K562 (cell line): ENCODE data around the gene FBXL4. TPM values are rescaled to one million over a fixed set of nuclear protein-coding genes. Genes with fewer than 3 reads are reported as not detected.
A peak's percentile ranks its signal among the peaks of the same experiment; 100 is the strongest.

Source experiments
- ATAC-seq: fragments of 200-7000 bp; cut with Tn5 transposase; 3 replicates; pipeline ENCODE4 v1.9.1; 2020; ENCODE audit warnings: moderate library complexity
- BruUV-seq: library from RNA; stranded (reverse); fragments of 400-500 nt; replicated peaks from 2 replicates; lab custom pipeline; 2021; lab: Mats Ljungman, UMichigan
- CTCF ChIA-PET: fragments of 300-600 bp; formaldehyde crosslinking; extraction: SDS; loops from one replicate; lab custom pipeline; 2021; ENCODE audit warnings: low intra/inter-chr PET ratio; lab: Yijun Ruan, JAX
- POLR2A ChIA-PET: fragments of 300-600, 350-650 bp; sonication (Branson Sonifier 250); formaldehyde crosslinking; extraction: SDS; loops from one replicate; lab custom pipeline; 2021; ENCODE audit warnings: antibody characterized with exemption, inconsistent platforms; lab: Yijun Ruan, JAX
- DNase-seq, 4 experiments: peaks; one replicate each; pipeline versions ENCODE4 v3.0.0 to v3.0.0-alpha.2; 2011 to 2018; ENCODE audit warnings: low spot score in 3 of 4, mixed read lengths in 3 of 4; ENCODE audit errors: extremely low read depth in 1 of 4
- FAIRE-seq: peaks from 2 replicates; lab custom pipeline; 2011; peaks lifted over from hg19 to GRCh38; lab: Jason Lieb, UNC
- H2AFZ ChIP-seq: 2 replicates; pipeline ENCODE4 v1.6.0; 2011; ENCODE audit warnings: low read depth, low read length, control low read depth, inconsistent platforms
- H3K27ac ChIP-seq: fragments of 200-600 bp; 3 replicates; pipeline ENCODE4 v1.8.0; 2011; ENCODE audit warnings: low read depth, mild to moderate bottlenecking, control low read depth, inconsistent platforms, low read length, moderate library complexity, mixed read lengths; ENCODE audit errors: extremely low read depth
- H3K27me3 ChIP-seq, 2 experiments: fragments of 300-600 bp in 1 of 2; 2 replicates in 1 of 2; 3 replicates in 1 of 2; pipeline versions ENCODE4 v1.6.0 to v1.8.0; 2011; ENCODE audit warnings: inconsistent platforms in 2 of 2, low read length in 2 of 2, mild to moderate bottlenecking in 1 of 2, mixed read lengths in 1 of 2, moderate library complexity in 1 of 2; ENCODE audit not compliant: control insufficient read depth in 2 of 2, insufficient read depth in 2 of 2
- H3K36me3 ChIP-seq: fragments of 300-600 bp; 3 replicates; pipeline ENCODE4 v1.8.0; 2011; ENCODE audit warnings: mild to moderate bottlenecking, low read length, inconsistent platforms; ENCODE audit not compliant: control insufficient read depth, insufficient read depth
- H3K4me1 ChIP-seq, 2 experiments: fragments of 200-600 bp in 1 of 2; replicated peaks in 1 of 2; 2 replicates in 1 of 2; 3 replicates in 1 of 2; pipeline versions ENCODE4 v1.5.1 to v1.8.0; 2011; ENCODE audit warnings: inconsistent platforms in 2 of 2, low read length in 2 of 2, mild to moderate bottlenecking in 1 of 2, mixed read lengths in 1 of 2, moderate library complexity in 1 of 2; ENCODE audit not compliant: control insufficient read depth in 2 of 2, insufficient read depth in 2 of 2
- H3K4me2 ChIP-seq: 2 replicates; pipeline ENCODE4 v1.6.1; 2011; ENCODE audit warnings: low read length, control low read depth, inconsistent platforms, mixed read lengths; ENCODE audit not compliant: insufficient read depth
- H3K4me3 ChIP-seq: fragments of 200-600 bp; sonication (generic), shearing (Covaris generic); 2 replicates; pipeline ENCODE4 v1.5.1; 2016; ENCODE audit warnings: control low read depth, inconsistent platforms
- H3K79me2 ChIP-seq: fragments of 200-600 bp; 3 replicates; pipeline ENCODE4 v1.8.0; 2011; ENCODE audit warnings: low read length, inconsistent platforms; ENCODE audit not compliant: control insufficient read depth, insufficient read depth
- H3K9ac ChIP-seq, 2 experiments: 2 replicates each; pipeline versions ENCODE4 v1.6.0 to v1.6.1; 2011; ENCODE audit warnings: low read depth in 2 of 2, low read length in 2 of 2, control low read depth in 1 of 2, inconsistent platforms in 1 of 2, mild to moderate bottlenecking in 1 of 2, mixed read lengths in 1 of 2; ENCODE audit not compliant: insufficient read depth in 1 of 2
- H3K9me1 ChIP-seq: one replicate; pipeline ENCODE4 v1.6.0; 2011; ENCODE audit warnings: inconsistent platforms, mild to moderate bottlenecking, low read length, moderate library complexity; ENCODE audit not compliant: control insufficient read depth, insufficient read depth
- H3K9me3 ChIP-seq: replicated peaks from 2 replicates; pipeline ENCODE4 v1.5.1; 2011; ENCODE audit warnings: low read depth, low read length, inconsistent platforms; ENCODE audit not compliant: control insufficient read depth, insufficient read depth
- H4K20me1 ChIP-seq: replicated peaks from 2 replicates; pipeline ENCODE4 v1.6.1; 2011; ENCODE audit warnings: low read length, inconsistent platforms, mixed read lengths; ENCODE audit not compliant: control insufficient read depth, insufficient read depth
- PBX2 ChIP-seq, 2 experiments: IDR thresholded peaks in 1 of 2; conservative IDR thresholded peaks in 1 of 2; 2 replicates each; pipeline ENCODE4 v1.6.1; 2016; ENCODE audit warnings: low read depth in 2 of 2, mild to moderate bottlenecking in 1 of 2, missing compliant biosample characterization in 1 of 2, missing genetic modification characterization in 1 of 2, moderate library complexity in 1 of 2
- ZC3H11A ChIP-seq: IDR thresholded peaks from 2 replicates; pipeline ENCODE4 v1.6.1; 2012; ENCODE audit warnings: low read depth, low read length, improper control_type of control experiment
- WGBS: fragments of 100-300 bp; shearing (Covaris generic); methylation state at CpG from one replicate; pipeline ENCODE4 v1.1.6; 2016; ENCODE audit warnings: low coverage, mixed read lengths; ENCODE audit not compliant: insufficient coverage; ENCODE audit errors: missing lambda C conversion rate; 5-methylcytosine and 5-hydroxymethylcytosine counted together
- in situ Hi-C: fragments of 300-500 bp; cut with MboI; formaldehyde crosslinking; loops from 4 replicates; pipeline ENCODE4 v1.15.0; 2018; ENCODE audit warnings: inconsistent platforms, mixed read lengths
- intact Hi-C: fragments of 100-400 bp; cut with micrococcal nuclease; formaldehyde crosslinking; loops from 2 replicates; pipeline ENCODE4 v1.14.2; 2022
- polyA plus RNA-seq, 8 experiments: library from polyadenylated mRNA; depleted of rRNA in 4 of 8; stranded (reverse) in 5 of 8; unstranded in 3 of 8; fragments of >200 nt; fragmentation: Nextera tagmentation in 2 of 8; fragmentation: Illumina TruSeq in 1 of 8; extraction: Ambion mirVana in 2 of 8; extraction: Trizol in 1 of 8; gene quantifications; 2 replicates each; pipeline versions ENCODE4 v1.2.1 to v1.2.3, GENCODE V29; 2011 to 2014; ENCODE audit warnings: inconsistent platforms in 1 of 8, missing spikeins in 1 of 8
- total RNA-seq, 7 experiments: library from RNA; depleted of rRNA in 6 of 7; stranded (reverse); fragments of >200 nt in 6 of 7; fragmentation: Illumina TruSeq in 2 of 7; extraction: Trizol in 2 of 7; gene quantifications; 2 replicates each; pipeline versions ENCODE4 v1.2.1 to v1.2.3, GENCODE V29; 2011 to 2021; ENCODE audit warnings: low replicate concordance in 1 of 7

FBXL4 gene
- total and polyA plus RNA-seq, 9 of the 15 experiments (the other 6 are each of a cell fraction or from before 2014, with no cell fraction given): 4.2 to 23.1 (median 7.7) TPM

GRCh38 chr6:98977671-98978292, 30.0 kb upstream of the FBXL4 start:
- no peaks in the 10 kb centered on the region for H3K27me3 ChIP-seq
- H3K36me3 ChIP-seq: no peaks in the 10 kb centered on the region
- in situ Hi-C loops (no loop called here), intact Hi-C loops (no loop called here)
- H3K79me2 ChIP-seq: no peaks in the 10 kb centered on the region
- no peak overlapping the region for H3K4me2 ChIP-seq
- FAIRE-seq (no peak), DNase-seq (no peak), ATAC-seq (no peak)
- CTCF ChIA-PET: no interaction called here
- H3K4me1 ChIP-seq: peaks cover 0 to 21% of the 10 kb centered on the region in 2 experiments; a peak in 2 of 5 replicates
- H3K4me3 ChIP-seq: no peak overlapping the region
- H3K9me3 ChIP-seq: peaks cover 4% of the 10 kb centered on the region
- BruUV-seq: no TSS peak
- POLR2A ChIA-PET: interaction anchor here (0.7 kb wide), 1 partner anchor 22 kb away, joined by 3 read pairs; no protein-coding TSS in a partner anchor
- H3K9ac ChIP-seq: no peak overlapping the region
- no peak for TF ChIP-seq ZC3H11A
- TF ChIP-seq PBX2 (CRISPR knock-in tag; IDR thresholded peaks at IDR 0.05; ENCODE audit: low read depth): no peak
- 0 out of 2 replicates have a peak, but pooled peaks have one; percentile 6 for TF ChIP-seq PBX2 (tag; conservative IDR thresholded peaks at IDR 0.05; ENCODE audit: low read depth)
- no peaks in the 10 kb centered on the region for H3K9me1 ChIP-seq
- WGBS: 15% methylated on average over 2 of the region's 2 CpGs
- no peak overlapping the region for H2AFZ ChIP-seq
- no peak overlapping the region for H3K27ac ChIP-seq
- H4K20me1 ChIP-seq: no peaks in the 10 kb centered on the region
